Measurements from ENCODE around the gene SCAMP3. TPM values are rescaled to one million over a fixed set of nuclear protein-coding genes. Genes with fewer than 3 reads are reported as not detected.
"Not testable (repeated sequence)": the region's sequence is repeated elsewhere in the genome, so short reads cannot be mapped to it uniquely, and the experiment has no call there.

Gene SCAMP3
- total RNA-seq, 1 donor from 2014 or later: 55.4 TPM

DNA sequence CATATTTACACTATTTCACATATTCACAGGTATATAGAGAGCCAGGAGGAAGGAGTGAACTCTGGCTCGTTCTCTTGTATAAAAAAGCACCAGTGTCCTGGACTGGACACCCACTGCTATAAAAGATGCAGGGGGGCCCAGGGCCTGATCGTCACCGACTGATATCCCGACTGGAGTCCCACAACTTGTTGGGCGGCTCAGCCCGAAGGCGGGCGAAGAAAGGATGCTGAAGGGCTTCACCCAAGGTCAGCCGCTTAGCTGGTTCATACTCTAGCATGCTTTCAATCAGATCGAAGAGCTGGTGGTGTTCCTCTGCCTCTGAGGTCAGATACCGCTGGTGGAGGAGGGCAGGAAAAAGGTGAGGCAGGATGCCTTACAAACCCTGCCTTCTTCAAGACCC, 907 bp upstream of the SCAMP3 start:
- DNase-seq (ENCODE audit: missing footprints) (no peak), ATAC-seq (no peak)
- intact Hi-C loops (cut with DNase I): no loop called here

DNA sequence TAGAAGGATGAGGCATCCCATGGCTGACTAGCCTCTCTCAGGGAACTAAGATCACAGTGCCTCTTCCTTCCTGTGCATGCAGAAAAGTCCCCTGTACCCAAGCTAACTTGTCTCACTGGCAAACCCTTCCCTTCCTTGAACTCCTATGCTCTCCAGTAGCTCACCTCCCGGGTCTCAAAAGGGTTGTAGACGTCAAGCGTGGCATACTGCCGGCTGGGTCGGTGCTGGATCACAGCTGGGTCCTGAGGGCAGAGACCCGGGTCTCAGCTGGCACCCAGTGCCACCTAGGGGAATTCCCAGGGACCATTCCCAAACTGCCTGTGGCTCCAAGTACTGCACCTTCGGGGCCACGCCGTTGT, 688 bp downstream of the SCAMP3 start:
- ATAC-seq (no peak), DNase-seq (ENCODE audit: missing footprints) (no peak)
- intact Hi-C loops (cut with DNase I): no loop called here

DNA sequence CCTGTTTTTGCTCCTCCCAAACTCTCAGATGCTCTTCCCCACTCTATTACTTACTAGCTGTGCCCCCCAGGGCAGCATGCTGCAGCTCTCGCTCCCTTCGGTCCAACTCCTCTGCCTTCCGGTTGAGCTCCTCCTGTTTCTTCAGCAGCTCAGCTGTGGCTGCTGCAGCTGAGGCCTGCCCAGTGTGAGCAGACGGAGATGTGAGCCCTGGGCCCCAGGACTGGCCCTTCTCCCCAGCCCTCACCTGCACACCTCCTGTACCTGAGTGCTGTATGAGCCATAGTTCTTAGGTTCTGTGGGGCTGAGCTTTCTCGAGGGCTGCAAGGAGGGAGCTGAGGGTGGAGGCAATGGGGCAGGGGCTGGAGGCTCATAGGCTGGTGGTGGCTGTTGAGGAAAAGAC, 1.9 kb downstream of the SCAMP3 start:
- DNase-seq (ENCODE audit: missing footprints) (no peak), ATAC-seq (no peak)
- intact Hi-C loops (cut with DNase I): no loop called here

DNA sequence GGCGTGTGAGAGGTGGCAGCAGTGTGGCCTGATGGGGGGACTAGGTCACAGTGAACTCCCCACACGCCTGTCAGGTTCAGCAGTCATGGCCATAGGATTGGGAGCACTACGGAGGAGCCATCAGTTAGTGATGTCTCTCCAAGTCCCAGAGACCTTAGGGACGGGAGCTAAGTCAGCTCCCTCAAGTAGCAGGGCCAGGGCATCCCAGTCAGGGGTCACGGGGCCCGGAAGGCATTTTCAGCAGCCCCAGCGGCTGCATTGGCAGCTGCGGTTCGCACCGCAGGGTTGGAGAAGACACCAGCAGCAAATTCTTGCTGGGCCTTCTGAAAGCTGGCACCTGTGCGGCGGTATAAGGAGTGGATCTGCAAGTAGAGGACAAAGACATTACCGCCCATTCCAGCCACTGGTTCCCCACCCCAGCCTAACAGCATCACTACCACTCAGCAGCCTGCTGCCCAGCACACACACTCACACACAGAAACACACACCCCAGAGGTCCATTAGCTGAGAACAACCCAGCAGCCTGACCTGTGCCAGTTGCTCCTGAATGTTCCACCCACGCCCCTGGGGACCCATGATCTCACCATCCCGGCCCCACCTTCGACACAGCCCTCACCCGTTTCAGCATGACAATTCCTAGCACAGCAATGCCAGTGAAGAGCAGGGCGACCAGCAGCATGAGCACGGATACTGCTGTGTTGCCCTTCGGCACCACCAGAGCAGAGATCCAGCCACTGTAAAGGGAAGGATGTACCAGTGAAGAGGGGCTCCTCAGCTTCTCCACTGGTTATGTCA, 5.9 kb downstream of the SCAMP3 start:
- intact Hi-C loops (cut with DNase I): no loop called here
- DNase-seq (ENCODE audit: missing footprints): peak; percentile 53
- no peak for ATAC-seq

DNA sequence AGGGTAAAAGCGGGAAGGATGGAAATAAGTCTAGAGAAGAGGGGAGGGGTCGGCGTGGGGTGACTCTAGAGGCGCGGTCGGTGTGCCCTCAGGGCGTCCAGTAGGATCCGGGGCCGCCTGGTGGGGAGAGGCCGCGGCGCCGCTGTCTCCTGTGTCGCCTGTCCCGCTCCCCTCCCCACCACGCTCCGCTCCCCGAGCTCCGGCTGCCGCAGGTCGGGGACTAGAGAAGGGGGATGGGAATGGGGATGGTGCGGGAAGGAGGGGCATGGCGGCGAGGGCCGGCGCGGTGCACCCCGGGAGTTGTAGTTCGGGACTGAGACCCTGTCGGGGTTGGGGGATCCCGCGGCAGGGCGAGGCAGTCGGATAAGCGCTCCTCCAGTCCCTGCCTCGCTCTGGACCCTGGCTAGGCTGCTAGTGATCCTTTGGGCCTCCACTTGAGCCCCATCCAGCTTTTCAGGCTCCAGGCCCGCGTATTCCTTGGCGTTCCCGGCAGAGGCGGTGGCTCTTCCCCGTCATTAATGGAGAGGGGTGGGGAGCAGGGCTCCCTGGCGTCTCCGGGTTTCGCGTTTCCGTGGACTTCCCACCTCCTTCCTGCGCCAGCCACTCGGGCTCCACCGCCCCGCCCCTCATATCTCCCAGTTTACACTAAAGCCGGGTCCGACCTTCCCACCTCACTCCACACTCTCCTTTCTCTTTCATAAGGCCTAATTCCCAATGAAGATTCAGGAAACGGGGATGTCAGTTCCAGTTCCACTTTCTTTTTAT, 6.7 kb downstream of the SCAMP3 start, which contains the start of gene ENTREP3:
TSS of gene ENTREP3 (minus strand) at position 241 of the 765 bp plus-strand sequence. CDS start 606 bp downstream, outside the sequence.
- ATAC-seq: peak; percentile 89
- intact Hi-C loops (cut with DNase I): no loop called here
- DNase-seq (ENCODE audit: missing footprints): peak; percentile 95

DNA sequence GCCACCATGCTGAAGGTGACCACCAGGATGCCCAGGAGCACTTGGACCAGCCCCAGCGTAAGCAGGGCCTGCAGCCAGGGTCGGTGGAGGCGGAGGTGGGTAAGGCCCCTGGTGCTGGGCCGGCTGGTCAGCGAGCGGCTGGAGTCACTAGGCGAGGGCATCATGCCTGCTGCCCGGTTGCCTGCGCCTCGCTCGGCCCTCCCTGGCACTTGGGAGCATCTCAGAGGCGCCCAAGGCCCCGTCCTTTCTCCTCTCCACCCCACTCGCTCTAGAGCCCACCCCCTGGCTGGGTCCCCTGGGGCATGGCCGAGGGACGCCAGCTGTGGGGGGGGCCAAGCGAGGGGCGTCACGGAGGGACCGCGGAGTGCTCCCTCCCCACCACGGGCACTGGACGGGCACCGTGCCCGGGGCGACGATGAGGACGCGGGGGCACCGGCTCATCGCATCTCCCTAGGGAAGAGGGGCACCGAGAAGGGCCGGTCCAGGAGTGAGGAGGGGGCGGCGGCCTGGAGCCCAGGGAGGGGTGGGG, 7.4 kb downstream of the SCAMP3 start:
- intact Hi-C loops (cut with DNase I): no loop called here
- ATAC-seq (peak; percentile 8), DNase-seq (ENCODE audit: missing footprints) (peak; percentile 75)

DNA sequence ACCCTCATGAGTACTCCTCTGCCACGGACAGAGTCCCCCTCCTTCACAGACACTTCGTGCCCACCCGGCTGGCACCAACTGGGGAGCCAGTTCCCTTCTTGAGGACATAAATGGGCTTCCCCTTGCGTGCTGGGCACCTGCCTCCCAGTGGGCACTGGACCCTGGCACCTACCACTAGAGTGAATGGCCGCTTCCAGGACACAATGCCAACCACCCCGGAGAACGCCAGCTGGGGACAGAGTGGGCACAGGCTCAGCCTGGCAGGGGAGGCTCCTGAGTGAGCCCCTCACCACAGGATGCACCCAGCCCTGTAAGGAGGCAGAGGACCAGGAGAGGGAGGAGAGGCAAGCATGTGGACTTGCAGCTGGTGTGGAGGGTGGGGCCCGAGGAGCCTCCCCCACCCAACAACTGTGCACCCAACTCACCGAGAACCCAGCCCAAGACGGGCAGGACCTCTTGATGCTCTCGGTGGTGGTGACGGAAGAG, 7.9 kb downstream of the SCAMP3 start:
- intact Hi-C loops (cut with DNase I): no loop called here
- DNase-seq (ENCODE audit: missing footprints) (peak; percentile 59), ATAC-seq (peak; percentile 0)

DNA sequence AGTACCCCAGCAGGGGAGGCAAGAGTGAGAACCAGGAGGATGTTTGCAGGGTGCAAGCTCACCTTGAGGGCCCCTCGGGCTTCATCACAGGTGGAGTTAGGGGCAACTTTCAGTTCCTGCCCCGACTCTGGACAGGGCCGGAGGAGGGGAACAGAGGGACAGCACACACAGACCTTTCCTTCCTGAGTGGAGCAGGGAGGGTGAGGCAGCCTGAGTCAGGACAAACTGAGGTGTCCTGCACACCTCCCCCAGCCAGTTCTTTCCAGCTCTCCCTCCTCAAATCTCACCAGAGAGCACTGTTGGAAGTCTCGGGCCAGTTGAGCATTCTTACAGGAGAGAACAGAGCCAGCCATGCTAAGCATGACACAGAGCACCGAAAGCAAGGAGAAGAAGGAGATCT, 8.4 kb downstream of the SCAMP3 start:
- intact Hi-C loops (cut with DNase I): no loop called here
- DNase-seq (ENCODE audit: missing footprints) (no peak), ATAC-seq (no peak)

DNA sequence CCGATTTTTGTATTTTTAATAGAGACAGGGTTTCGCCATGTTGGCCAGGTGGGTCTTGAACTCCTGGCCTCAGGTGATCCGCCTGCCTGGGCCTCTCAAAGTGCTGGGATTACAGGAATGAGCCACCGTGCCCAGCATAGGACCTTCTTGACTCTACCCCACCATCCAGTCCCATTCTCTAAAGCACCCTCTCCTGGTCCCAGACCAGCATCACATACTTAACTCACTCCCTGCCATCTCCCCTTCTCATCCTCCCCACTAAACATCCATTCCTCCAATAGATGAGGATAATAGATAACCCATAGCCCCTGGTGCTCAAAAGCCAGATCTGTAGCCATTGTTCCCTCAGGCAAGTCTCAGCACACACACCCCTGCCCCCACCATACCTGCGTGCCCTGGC, 9.0 kb downstream of the SCAMP3 start:
- DNase-seq (ENCODE audit: missing footprints) (peak; percentile 50), ATAC-seq (no peak)
- intact Hi-C loops (cut with DNase I): no loop called here

DNA sequence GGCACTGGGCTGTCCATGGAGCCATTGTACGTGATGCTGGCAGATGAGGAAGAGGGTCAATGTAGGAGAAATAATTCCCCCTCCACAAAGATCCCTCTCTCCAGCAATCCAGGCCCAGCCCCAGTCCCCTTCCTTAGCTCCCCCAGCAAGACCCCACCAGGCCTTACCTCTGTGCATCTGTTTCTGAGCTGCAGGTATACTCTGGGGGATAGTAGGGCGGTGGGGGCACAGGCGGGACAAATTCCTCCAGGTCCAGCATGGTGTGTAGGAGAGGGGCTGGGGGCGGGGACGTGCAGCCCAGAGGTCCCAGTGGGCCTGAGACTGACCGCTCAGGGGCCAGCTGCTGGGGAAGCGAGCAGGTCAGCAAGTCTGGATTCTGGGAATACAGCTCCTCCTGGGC, 10.6 kb downstream of the SCAMP3 start:
- intact Hi-C loops (cut with DNase I): loop anchor here (2.0 kb wide), 2 partner anchors 71 to 341 kb away; no protein-coding TSS in a partner anchor
- ATAC-seq (no peak), DNase-seq (ENCODE audit: missing footprints) (no peak)

DNA sequence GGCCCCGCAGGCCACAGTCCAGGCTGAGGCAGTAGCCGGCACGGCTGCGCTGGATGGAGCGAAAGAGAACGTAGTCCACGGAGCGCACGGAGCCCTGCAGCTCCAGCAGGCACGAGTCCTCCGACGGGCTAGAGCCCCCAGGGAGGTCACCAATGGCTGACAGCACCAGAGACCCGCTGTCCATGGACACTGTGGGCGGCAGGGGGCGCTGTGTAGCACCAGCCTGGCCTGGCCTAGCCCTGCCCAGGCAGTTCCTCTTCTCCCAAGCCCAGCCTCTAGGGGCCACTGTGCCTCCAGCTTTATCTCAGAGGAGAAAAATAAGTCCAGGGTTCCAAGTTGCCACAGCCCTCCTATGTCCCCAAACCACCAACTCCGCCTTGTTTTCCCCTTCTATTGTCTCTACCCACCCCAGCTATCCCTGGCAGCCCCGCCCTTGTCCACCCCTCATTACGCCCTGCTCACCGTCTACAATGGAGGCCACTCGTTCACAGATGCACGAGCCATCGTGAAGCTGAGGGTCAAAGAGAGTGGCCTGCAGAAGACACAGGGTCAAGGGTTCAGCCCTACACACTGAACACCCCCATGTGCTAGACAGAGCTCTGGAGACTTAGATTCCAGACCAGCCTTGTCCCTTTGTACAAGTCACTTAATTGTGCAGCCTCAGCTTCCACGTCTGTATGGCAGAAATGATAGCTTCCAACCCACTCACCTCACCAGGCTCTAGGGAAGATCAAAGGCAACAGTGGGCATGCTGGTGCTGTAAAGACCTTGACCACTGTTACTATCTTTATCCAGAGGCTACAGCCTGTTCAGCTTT, 11.3 kb downstream of the SCAMP3 start:
- intact Hi-C loops (cut with DNase I): loop anchor here (1.0 to 2.0 kb wide), 3 partner anchors 57 to 342 kb away; partner anchors contain the start of gene FDPS
- DNase-seq (ENCODE audit: missing footprints) (peak; percentile 96), ATAC-seq (peak; percentile 85)

DNA sequence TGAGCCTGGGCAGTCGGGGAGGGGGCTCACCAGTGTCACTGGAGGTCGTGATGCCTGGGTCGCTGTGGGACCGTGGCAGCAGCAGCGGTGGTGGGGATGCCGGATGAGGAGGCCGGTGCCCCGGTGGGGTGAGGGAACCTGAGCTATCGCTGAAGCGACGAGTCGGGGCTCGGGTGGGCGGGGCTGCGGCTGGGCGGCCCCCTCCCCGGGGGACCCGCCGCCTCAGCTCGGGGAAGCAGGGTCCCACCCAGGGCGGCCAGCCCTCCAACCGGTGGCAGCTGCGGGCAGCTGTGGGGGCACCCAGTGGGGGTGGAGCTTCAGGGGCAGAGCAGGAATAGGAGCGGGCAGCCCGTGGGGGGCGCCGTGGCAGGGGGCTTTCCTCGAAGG, 11.9 kb downstream of the SCAMP3 start:
- intact Hi-C loops (cut with DNase I): loop anchor here (1.0 to 2.0 kb wide), 3 partner anchors 58 to 343 kb away; partner anchors contain the start of gene FDPS
- DNase-seq (ENCODE audit: missing footprints) (no peak), ATAC-seq (no peak)

DNA sequence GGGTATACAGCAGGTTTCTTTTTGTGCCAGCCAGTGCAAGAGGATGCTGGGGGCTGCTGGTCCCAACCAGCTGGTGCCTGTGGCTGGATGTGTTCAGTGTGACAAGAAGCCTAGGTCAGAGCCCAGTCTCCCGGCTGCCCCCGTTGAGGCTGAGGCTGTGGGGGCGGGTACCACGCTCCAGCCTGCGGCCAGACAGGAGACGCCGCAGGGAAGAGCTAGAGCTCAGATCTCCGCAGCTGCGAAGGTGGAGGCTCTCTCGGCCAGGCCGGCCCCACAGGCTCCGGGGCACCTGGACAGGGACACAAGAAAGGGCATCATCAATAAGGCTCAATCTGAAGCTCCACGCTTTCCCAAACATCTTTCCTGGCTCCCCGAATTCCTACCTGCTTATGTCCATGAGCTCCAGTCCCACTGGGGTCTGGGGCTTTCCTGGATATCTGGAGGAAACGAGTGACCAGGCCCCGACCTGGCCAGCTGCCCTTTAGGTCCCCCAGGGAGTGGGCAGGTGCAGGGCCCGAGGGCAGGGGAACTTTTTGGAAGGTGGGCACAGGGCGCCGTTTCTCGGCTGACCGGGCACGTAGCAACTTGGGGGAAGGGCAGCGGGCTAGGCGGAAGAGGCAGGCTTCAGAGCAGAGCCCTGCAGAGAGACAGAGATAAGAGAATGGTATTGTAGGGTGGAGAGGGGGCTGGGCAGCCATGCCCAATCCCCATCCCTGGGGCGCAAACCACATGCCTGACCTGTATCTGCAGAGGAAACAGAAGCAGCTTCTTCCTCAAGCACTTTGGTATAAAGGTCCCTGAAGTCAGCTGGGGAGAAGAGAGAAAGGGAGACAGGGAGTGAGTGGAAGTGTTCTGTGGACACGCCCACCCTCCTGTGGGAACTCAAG, 14.2 kb downstream of the SCAMP3 start:
- intact Hi-C loops (cut with DNase I): no loop called here
- DNase-seq (ENCODE audit: missing footprints): no peak

DNA sequence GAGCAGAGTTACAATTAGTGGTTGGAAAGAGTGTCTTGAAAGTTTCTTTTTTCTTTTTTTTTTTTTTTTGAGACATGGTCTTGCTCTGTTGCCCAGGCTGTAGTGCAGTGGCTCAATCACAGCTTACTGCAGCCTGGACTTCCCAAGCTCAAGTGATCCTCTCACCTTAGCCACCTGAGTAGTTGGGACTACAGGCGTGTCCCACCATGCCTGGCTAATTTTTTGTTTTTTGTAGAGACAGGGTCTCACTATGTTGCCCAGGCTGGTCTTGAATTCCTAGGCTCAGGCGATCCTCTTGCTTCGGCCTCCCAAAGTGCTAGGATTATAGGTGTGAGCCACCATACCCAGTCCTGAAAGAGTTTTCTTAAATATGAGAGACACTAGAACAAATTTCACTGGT, 15.4 kb downstream of the SCAMP3 start:
- intact Hi-C loops (cut with DNase I); ATAC-seq; DNase-seq (ENCODE audit: missing footprints): not testable (repeated sequence)

More for the DNA sequence above, 14.2 kb downstream of the SCAMP3 start:
- ATAC-seq: no peak

DNA sequence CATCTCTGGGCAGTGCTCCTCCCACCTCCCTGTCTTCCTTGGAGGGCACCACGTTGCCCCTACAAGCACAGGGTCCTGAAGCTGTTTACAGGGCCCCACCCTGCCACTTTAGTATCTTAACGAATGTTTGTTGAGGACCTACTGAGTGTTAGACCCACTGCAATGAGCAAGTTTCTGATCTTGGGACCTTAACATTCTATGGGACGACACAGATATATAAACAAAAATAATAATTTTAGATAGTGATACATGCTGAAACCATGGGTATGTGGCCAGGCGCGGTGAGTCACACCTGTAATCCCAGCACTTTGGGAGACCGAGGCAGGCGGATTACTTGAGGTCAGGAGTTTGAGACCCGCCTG, 17.0 kb downstream of the SCAMP3 start:
- ATAC-seq (no peak), DNase-seq (ENCODE audit: missing footprints) (no peak)
- intact Hi-C loops (cut with DNase I): no loop called here

DNA sequence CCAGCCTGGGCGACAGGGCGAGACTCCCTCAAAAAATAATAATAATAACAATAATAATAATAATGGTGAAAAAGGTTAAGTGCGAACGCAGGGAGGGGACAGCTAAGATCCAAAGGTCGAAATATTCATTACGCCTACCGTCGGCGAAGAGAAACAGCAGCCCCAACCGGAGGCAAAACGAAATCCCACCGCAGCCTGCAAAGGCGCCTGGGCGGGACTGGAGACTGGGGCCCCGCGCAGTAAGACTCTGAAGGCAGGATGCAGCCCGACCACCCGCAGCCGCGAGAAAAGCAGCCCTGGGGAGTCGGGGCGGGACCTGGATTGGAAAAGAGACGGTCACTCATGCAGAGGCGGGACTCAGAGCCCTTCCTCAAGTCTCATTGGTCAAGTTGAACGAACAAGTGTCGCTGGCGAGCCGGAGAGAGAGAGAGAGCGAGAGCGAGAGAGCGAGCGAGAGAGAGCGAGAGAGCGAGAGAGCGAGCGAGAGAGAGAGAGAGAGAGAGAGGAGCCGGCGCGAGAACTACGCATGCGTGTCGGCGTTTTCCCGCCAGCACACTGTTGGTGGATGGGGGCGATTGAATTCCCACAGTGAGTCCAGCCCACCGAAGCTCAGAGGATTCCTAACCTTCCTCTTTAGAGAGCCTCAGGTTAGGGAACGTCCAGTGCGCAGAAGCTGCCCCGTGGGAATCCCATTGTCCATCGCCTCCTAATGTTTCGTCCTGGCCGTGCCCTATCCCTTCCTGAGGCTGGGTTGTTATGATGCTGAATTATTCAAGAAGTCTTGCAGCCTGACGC, 17.6 kb downstream of the SCAMP3 start:
- intact Hi-C loops (cut with DNase I): loop anchor here (5.0 kb wide), 1 partner anchor 37 kb away; the partner anchor contains the start of genes MTX1 and THBS3
- peak; percentile 98 for DNase-seq (ENCODE audit: missing footprints)
- peak; percentile 96 for ATAC-seq

DNA sequence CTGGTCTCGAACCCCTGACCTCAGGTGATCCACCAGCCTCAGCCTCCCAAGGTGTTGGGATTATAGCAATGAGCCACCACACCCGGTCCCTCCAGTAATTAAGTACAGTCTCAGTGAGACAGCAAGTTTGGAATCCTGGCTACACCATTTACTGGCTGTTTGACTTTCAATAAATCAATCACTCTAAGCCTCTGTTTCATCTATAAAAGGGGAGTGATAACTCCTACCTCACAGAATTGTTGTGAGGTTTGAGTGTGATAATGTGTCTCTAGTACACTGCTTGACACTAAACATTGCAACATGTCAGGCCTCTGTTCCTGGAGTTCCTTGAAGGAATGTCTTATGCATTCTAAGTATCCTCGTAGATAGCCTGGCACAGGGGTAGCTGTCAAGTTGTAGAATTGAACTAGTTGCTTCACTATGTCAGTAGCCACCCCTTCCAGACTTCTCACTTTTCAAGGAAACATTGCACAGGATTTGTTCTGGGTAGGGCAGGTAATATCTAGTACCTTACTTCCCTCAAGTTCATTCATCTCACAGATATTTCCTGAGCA, 19.3 kb downstream of the SCAMP3 start:
- ATAC-seq (no peak), DNase-seq (ENCODE audit: missing footprints) (no peak)
- intact Hi-C loops (cut with DNase I): loop anchor here (5.0 kb wide), 1 partner anchor 36 kb away; the partner anchor contains the start of genes MTX1 and THBS3

All from Right ventricle myocardium inferior (tissue), 1 donor.